ENCODE results near the gene CDX2.

CDX2 gene

GRCh38 chr13:27979001-27979643, 10.0 kb upstream of the CDX2 start:
- DNase-seq (ENCODE audit: low spot score), result no peak
- in situ Hi-C loops (cut with MboI; ENCODE audit: low sequenced_read_pairs, unreplicated experiment), result loop anchor here (10.0 kb wide), 1 partner anchor 604 kb away; no protein-coding TSS in a partner anchor
- TF ChIP-seq CTCF (IDR thresholded peaks at IDR 0.05; ENCODE audit: borderline replicate concordance, control extremely low read depth, extremely low read depth, insufficient read depth, missing control alignments), result no peak

GRCh38 chr13:27978301-27978968, 9.3 kb upstream of the CDX2 start:
- no peak for DNase-seq (ENCODE audit: low spot score)
- in situ Hi-C loops (cut with MboI; ENCODE audit: low sequenced_read_pairs, unreplicated experiment), result loop anchor here (10.0 kb wide), 1 partner anchor 604 kb away; no protein-coding TSS in a partner anchor

GRCh38 chr13:27977476-27978300, 8.6 kb upstream of the CDX2 start:
- in situ Hi-C loops (cut with MboI; ENCODE audit: low sequenced_read_pairs, unreplicated experiment), result loop anchor here (10.0 kb wide), 1 partner anchor 603 kb away; no protein-coding TSS in a partner anchor
- peak; percentile 26 for DNase-seq (ENCODE audit: low spot score)
- no peak for TF ChIP-seq CTCF (IDR thresholded peaks at IDR 0.05; ENCODE audit: borderline replicate concordance, control extremely low read depth, extremely low read depth, insufficient read depth, missing control alignments)

More at GRCh38 chr13:27978301-27978968, 9.3 kb upstream of the CDX2 start:
- no peak for TF ChIP-seq CTCF (IDR thresholded peaks at IDR 0.05; ENCODE audit: borderline replicate concordance, control extremely low read depth, extremely low read depth, insufficient read depth, missing control alignments)

GRCh38 chr13:27976362-27977091, 7.4 kb upstream of the CDX2 start:
- no peak for TF ChIP-seq CTCF (IDR thresholded peaks at IDR 0.05; ENCODE audit: borderline replicate concordance, control extremely low read depth, extremely low read depth, insufficient read depth, missing control alignments)
- in situ Hi-C loops (cut with MboI; ENCODE audit: low sequenced_read_pairs, unreplicated experiment), result loop anchor here (10.0 kb wide), 1 partner anchor 602 kb away; no protein-coding TSS in a partner anchor
- no peak for DNase-seq (ENCODE audit: low spot score)

- peak; percentile 37 for DNase-seq (ENCODE audit: low spot score)
- in situ Hi-C loops (cut with MboI; ENCODE audit: low sequenced_read_pairs, unreplicated experiment), result loop anchor here (10.0 kb wide), 1 partner anchor 601 kb away; no protein-coding TSS in a partner anchor
- TF ChIP-seq CTCF (IDR thresholded peaks at IDR 0.05; ENCODE audit: borderline replicate concordance, control extremely low read depth, extremely low read depth, insufficient read depth, missing control alignments), result no peak
Measured at GRCh38 chr13:27975564-27976361, 6.6 kb upstream of the CDX2 start.
